Hepatocyte (in vitro differentiated cells): ENCODE results near the gene TBX10. TPM values are rescaled to one million over a fixed set of nuclear protein-coding genes. Genes with fewer than 3 reads are reported as not detected.

Experiments used
- DNase-seq: peaks from one replicate; pipeline ENCODE4 v3.0.0-alpha.2; 2016; ENCODE audit warnings: low spot score
- H2AFZ ChIP-seq: fragments of 200-600 bp; sonication (generic); 2 replicates; pipeline ENCODE4 v1.6.0; 2016; ENCODE audit warnings: antibody characterized with exemption, mild to moderate bottlenecking
- H3K27ac ChIP-seq: fragments of 200-600 bp; sonication (generic); 2 replicates; pipeline ENCODE4 v1.5.1; 2016; ENCODE audit warnings: mild to moderate bottlenecking
- H3K27me3 ChIP-seq: fragments of 200-600 bp; sonication (generic); 2 replicates; pipeline ENCODE4 v1.6.1; 2016
- H3K36me3 ChIP-seq: fragments of 200-600 bp; sonication (generic); replicated peaks from 2 replicates; pipeline ENCODE4 v1.5.1; 2016; ENCODE audit warnings: low read depth; ENCODE audit not compliant: insufficient read depth
- H3K4me1 ChIP-seq: fragments of 200-600 bp; sonication (generic); 2 replicates; pipeline ENCODE4 v1.5.1; 2016; ENCODE audit warnings: mild to moderate bottlenecking, moderate library complexity; ENCODE audit not compliant: insufficient read depth
- H3K4me2 ChIP-seq: fragments of 200-600 bp; sonication (generic); 2 replicates; pipeline ENCODE4 v1.6.0; 2016
- H3K4me3 ChIP-seq: fragments of 200-600 bp; sonication (generic); 2 replicates; pipeline ENCODE4 v1.5.1; 2016; ENCODE audit warnings: mild to moderate bottlenecking
- H3K79me2 ChIP-seq: fragments of 200-600 bp; sonication (generic); 2 replicates; pipeline ENCODE4 v1.6.0; 2017; ENCODE audit warnings: mild to moderate bottlenecking
- H3K9me2 ChIP-seq: fragments of 200-600 bp; sonication (generic); replicated peaks from 2 replicates; pipeline ENCODE4 v1.6.0; 2017; ENCODE audit warnings: mild to moderate bottlenecking; ENCODE audit not compliant: insufficient read depth
- H3K9me3 ChIP-seq: fragments of 200-600 bp; sonication (generic); 2 replicates; pipeline ENCODE4 v1.5.1; 2016; ENCODE audit warnings: low read depth, mild to moderate bottlenecking
- H4K20me1 ChIP-seq: fragments of 200-600 bp; sonication (generic); 2 replicates; pipeline ENCODE4 v1.6.0; 2016; ENCODE audit warnings: mild to moderate bottlenecking; ENCODE audit not compliant: insufficient read depth, poor library complexity, severe bottlenecking
- EZH2 ChIP-seq: fragments of 200-600 bp; sonication (generic); IDR thresholded peaks from 2 replicates; pipeline ENCODE4 v1.6.1; 2016; ENCODE audit warnings: antibody characterized with exemption, mild to moderate bottlenecking, borderline replicate concordance
- EZH2phosphoT487 ChIP-seq: fragments of 200-600 bp; sonication (generic); IDR thresholded peaks from one replicate; pipeline ENCODE4 v1.6.1; 2018; ENCODE audit warnings: antibody characterized with exemption, mild to moderate bottlenecking, low read depth, moderate library complexity; ENCODE audit not compliant: unreplicated experiment, severe bottlenecking
- WGBS: methylation state at CpG from one replicate; pipeline ENCODE4 v1.1.6; 2016; ENCODE audit warnings: low lambda C conversion rate; ENCODE audit errors: missing lambda C conversion rate; 5-methylcytosine and 5-hydroxymethylcytosine counted together
- polyA plus RNA-seq: library from polyadenylated mRNA; unstranded; fragments of >200 nt; fragmentation: Nextera tagmentation; extraction: Ambion mirVana; gene quantifications from 2 replicates; pipeline ENCODE4 v1.2.1, GENCODE V29; 2016
- total RNA-seq: library from RNA; depleted of rRNA; stranded (reverse); fragments of >200 nt; gene quantifications from 2 replicates; pipeline ENCODE4 v1.2.3, GENCODE V29; 2014
- TF ChIP-seq, protein P1 (sequence below): fragments of 200-600 bp; sonication (generic); IDR thresholded peaks from 2 replicates; pipeline ENCODE4 v1.5.1; 2016; ENCODE audit warnings: antibody characterized with exemption, mild to moderate bottlenecking; ENCODE audit not compliant: poor library complexity

TBX10 gene
- total and polyA plus RNA-seq, 2 experiments from 2014 or later: 0.34 to 0.70 TPM

GRCh38 chr11:67585911-67586310 lies 53.7 kb downstream of the TBX10 start:
- 87% methylated on average over 4 of the region's 4 CpGs for WGBS
- H3K27ac ChIP-seq: no peak overlapping the region

DNA sequence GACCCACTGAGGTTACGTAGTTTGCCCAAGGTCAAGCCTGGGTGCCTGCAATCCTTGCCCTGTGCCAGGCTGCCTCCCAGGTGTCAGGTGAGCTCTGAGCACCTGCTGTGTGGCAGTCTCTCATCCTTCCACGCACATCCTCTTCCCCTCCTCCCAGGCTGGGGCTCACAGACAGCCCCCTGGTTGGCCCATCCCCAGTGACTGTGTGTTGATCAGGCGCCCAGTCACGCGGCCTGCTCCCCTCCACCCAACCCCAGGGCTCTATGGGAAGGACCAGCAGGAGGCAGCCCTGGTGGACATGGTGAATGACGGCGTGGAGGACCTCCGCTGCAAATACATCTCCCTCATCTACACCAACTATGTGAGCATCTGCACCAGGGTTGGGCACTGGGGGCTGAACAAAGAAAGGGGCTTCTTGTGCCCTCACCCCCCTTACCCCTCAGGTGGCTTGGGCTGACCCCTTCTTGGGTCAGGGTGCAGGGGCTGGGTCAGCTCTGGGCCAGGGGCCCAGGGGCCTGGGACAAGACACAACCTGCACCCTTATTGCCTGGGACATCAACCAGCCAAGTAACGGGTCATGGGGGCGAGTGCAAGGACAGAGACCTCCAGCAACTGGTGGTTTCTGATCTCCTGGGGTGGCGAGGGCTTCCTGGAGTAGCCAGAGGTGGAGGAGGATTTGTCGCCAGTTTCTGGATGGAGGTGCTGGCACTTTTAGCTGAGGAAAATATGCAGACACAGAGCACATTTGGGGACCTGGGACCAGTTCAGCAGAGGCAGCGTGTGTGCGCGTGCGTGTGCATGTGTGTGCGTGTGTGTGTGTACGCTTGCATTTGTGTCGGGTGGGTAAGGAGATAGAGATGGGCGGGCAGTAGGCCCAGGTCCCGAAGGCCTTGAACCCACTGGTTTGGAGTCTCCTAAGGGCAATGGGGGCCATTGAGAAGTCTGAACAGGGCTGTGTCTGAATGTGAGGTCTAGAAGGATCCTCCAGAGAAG lies 54.4 kb downstream of the TBX10 start:
- Histone ChIP-seq H3K9me2 (no peaks in the 10 kb centered on the region), H2AFZ (no peak overlapping the region), H3K27ac (peak overlapping the region; percentile 93), H3K4me1 (peaks cover 37% of the 10 kb centered on the region), H3K27me3 (no peaks in the 10 kb centered on the region), H3K9me3 (no peaks in the 10 kb centered on the region), H3K4me2 (peak overlapping the region; percentile 96), H3K36me3 (no peaks in the 10 kb centered on the region), H3K4me3 (peak overlapping the region; percentile 69), H3K79me2 (peaks cover 22% of the 10 kb centered on the region), H4K20me1 (peaks cover 20% of the 10 kb centered on the region)
- WGBS: 81% methylated on average over 21 of the region's 21 CpGs
- TF ChIP-seq, protein P1, sequence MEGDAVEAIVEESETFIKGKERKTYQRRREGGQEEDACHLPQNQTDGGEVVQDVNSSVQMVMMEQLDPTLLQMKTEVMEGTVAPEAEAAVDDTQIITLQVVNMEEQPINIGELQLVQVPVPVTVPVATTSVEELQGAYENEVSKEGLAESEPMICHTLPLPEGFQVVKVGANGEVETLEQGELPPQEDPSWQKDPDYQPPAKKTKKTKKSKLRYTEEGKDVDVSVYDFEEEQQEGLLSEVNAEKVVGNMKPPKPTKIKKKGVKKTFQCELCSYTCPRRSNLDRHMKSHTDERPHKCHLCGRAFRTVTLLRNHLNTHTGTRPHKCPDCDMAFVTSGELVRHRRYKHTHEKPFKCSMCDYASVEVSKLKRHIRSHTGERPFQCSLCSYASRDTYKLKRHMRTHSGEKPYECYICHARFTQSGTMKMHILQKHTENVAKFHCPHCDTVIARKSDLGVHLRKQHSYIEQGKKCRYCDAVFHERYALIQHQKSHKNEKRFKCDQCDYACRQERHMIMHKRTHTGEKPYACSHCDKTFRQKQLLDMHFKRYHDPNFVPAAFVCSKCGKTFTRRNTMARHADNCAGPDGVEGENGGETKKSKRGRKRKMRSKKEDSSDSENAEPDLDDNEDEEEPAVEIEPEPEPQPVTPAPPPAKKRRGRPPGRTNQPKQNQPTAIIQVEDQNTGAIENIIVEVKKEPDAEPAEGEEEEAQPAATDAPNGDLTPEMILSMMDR: no peak
- peak; percentile 62 for DNase-seq

More at GRCh38 chr11:67585911-67586310, 53.7 kb downstream of the TBX10 start:
- Histone ChIP-seq H3K4me3 (no peak overlapping the region), H3K27me3 (no peaks in the 10 kb centered on the region), H2AFZ (no peak overlapping the region), H3K79me2 (peaks cover 22% of the 10 kb centered on the region), H3K4me2 (peak overlapping the region; percentile 96), H3K9me3 (no peaks in the 10 kb centered on the region), H4K20me1 (peaks cover 20% of the 10 kb centered on the region), H3K4me1 (peaks cover 30% of the 10 kb centered on the region), H3K9me2 (no peaks in the 10 kb centered on the region), H3K36me3 (no peaks in the 10 kb centered on the region)
- DNase-seq: no peak
- TF ChIP-seq, protein P1: no peak
- no peak for TF ChIP-seq EZH2

DNA sequence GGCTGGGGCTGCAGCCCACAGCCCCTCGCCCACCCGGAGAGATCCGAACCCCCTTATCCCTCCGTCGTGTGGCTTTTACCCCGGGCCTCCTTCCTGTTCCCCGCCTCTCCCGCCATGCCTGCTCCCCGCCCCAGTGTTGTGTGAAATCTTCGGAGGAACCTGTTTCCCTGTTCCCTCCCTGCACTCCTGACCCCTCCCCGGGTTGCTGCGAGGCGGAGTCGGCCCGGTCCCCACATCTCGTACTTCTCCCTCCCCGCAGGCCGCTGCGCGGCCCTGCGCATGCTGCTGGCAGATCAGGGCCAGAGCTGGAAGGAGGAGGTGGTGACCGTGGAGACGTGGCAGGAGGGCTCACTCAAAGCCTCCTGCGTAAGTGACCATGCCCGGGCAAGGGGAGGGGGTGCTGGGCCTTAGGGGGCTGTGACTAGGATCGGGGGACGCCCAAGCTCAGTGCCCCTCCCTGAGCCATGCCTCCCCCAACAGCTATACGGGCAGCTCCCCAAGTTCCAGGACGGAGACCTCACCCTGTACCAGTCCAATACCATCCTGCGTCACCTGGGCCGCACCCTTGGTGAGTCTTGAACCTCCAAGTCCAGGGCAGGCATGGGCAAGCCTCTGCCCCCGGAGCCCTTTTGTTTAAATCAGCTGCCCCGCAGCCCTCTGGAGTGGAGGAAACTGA lies 55.2 kb downstream of the TBX10 start:
- peak overlapping the region; percentile 43 for H2AFZ ChIP-seq
- H4K20me1 ChIP-seq: peaks cover 20% of the 10 kb centered on the region
- peak; percentile 81 for DNase-seq
- no peaks in the 10 kb centered on the region for H3K9me3 ChIP-seq
- H3K4me3 ChIP-seq: peak overlapping the region; percentile 69
- H3K4me1 ChIP-seq: peaks cover 43% of the 10 kb centered on the region
- peak overlapping the region; percentile 93 for H3K27ac ChIP-seq
- H3K4me2 ChIP-seq: peak overlapping the region; percentile 96
- no peaks in the 10 kb centered on the region for H3K9me2 ChIP-seq
- no peaks in the 10 kb centered on the region for H3K36me3 ChIP-seq
- no peaks in the 10 kb centered on the region for H3K27me3 ChIP-seq
- peaks cover 22% of the 10 kb centered on the region for H3K79me2 ChIP-seq
- WGBS: 18% methylated on average over 27 of the region's 33 CpGs
- TF ChIP-seq EZH2 (no peak), EZH2phosphoT487 (no peak)
- TF ChIP-seq, protein P1: no peak
